ENCODE measurements around the gene CALB2. TPM values are rescaled to one million over a fixed set of nuclear protein-coding genes. Genes with fewer than 3 reads are reported as not detected.

The CALB2 gene
- total and polyA plus RNA-seq, 2 donors (not counting 1 experiment from before 2014, with no cell fraction given), result not detected

DNA sequence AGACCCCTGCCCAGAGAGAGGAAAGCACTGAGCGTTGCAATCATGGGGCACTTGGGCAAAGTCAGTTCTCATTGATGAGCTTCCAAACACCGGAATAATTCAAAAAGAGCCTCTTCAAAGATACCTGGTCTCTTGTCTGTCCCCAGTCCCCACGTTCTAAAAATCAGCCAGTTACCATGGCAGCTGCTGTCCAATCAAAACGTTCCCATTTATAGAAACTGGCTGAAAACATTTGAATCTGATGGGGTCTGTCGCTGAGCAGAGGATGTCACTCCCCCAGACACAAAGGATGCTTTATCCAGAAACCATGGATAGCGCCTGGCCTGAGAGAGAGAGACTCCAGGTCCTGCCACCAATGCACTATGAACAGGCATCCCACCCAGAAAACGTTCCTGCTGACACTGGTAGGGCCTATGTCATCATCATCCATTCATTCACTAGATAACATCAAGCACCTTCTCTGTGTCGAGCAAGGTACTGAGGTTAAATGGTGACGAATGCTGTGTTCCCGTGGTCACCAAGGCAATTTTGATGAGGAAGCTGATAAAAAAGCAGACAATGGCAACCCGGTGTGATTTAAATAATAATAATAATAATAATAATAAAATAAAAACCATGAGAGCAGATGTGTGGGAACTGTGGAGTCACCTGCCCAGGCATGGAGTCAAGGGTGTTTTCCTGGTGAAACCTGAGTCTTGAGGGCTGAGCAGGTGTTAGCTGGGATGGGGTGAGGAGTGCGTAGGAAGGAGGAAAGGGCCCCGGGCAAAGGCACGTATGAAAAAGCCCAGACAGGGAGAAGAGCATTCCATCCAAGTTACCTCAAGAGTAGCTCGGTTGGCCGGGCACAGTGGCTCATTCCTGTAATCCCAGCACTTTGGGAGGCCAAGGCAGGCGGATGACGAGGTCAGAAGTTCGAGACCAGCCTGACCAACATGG, 19.0 kb upstream of the CALB2 start:
- CTCF ChIA-PET, result interaction anchor here (1.0 to 1.4 kb wide), 2 partner anchors 18 to 28 kb away, joined by 3 to 4 read pairs; no protein-coding TSS in a partner anchor
- intact Hi-C loops (cut with micrococcal nuclease), result no loop called here
- H3K4me2 ChIP-seq (replicated peaks; ENCODE audit: low read depth, low read length, poor library complexity, severe bottlenecking), result no peak overlapping the region

More for the DNA sequence above, 19.0 kb upstream of the CALB2 start:
- Histone ChIP-seq H3K4me3 (ENCODE audit: control extremely low read depth in 1 of 5, extremely low read depth in 1 of 5, insufficient read depth in 1 of 5, low read depth in 2 of 5, low read length in 4 of 5) (no peak overlapping the region), H3K9me3 (ENCODE audit: control extremely low read depth in 1 of 3, control insufficient read depth in 2 of 3, insufficient read depth in 1 of 3, low read length in 2 of 3) (no peaks in the 10 kb centered on the region), H2AFZ (ENCODE audit: insufficient read depth, low read depth, low read length, poor library complexity, severe bottlenecking) (no peak overlapping the region), H3K4me1 (ENCODE audit: control insufficient read depth in 2 of 2, insufficient read depth in 2 of 2, low read length in 2 of 2) (no peaks in the 10 kb centered on the region), H3K79me2 (ENCODE audit: control insufficient read depth, insufficient read depth, low read length) (no peaks in the 10 kb centered on the region), H3K27me3 (replicated peaks in 1 of 4; ENCODE audit: control extremely low read depth in 1 of 4, control insufficient read depth in 3 of 4, insufficient read depth in 4 of 4, low read length in 3 of 4) (peaks cover 0 to 15% (median 6%) of the 10 kb centered on the region in 4 experiments), H4K20me1 (ENCODE audit: control insufficient read depth, insufficient read depth, low read length, poor library complexity, severe bottlenecking) (no peaks in the 10 kb centered on the region), H3K36me3 (replicated peaks in 1 of 2; ENCODE audit: control extremely low read depth in 1 of 2, control insufficient read depth in 1 of 2, extremely low read depth in 1 of 2, insufficient read depth in 2 of 2, low read length in 1 of 2) (no peaks in the 10 kb centered on the region), H3K27ac (ENCODE audit: low read length in 2 of 2) (no peak overlapping the region), H3K9ac (ENCODE audit: low read length) (no peak overlapping the region)
- DNase-seq (no peak), ATAC-seq (ENCODE audit: low read depth) (no peak)
- 72% methylated on average over 12 of the region's 19 CpGs for WGBS (ENCODE audit: insufficient coverage)
- H3K27me3 Mint-ChIP-seq, result peaks cover 9% of the 10 kb centered on the region
- H3K27ac Mint-ChIP-seq, result no peak overlapping the region
- TF ChIP-seq, protein P1, sequence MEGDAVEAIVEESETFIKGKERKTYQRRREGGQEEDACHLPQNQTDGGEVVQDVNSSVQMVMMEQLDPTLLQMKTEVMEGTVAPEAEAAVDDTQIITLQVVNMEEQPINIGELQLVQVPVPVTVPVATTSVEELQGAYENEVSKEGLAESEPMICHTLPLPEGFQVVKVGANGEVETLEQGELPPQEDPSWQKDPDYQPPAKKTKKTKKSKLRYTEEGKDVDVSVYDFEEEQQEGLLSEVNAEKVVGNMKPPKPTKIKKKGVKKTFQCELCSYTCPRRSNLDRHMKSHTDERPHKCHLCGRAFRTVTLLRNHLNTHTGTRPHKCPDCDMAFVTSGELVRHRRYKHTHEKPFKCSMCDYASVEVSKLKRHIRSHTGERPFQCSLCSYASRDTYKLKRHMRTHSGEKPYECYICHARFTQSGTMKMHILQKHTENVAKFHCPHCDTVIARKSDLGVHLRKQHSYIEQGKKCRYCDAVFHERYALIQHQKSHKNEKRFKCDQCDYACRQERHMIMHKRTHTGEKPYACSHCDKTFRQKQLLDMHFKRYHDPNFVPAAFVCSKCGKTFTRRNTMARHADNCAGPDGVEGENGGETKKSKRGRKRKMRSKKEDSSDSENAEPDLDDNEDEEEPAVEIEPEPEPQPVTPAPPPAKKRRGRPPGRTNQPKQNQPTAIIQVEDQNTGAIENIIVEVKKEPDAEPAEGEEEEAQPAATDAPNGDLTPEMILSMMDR (IDR thresholded peaks at IDR 0.05), result no peak
- no peak for TF ChIP-seq EZH2 (IDR thresholded peaks at IDR 0.05; ENCODE audit: borderline replicate concordance, insufficient read depth, low read depth, low read length, poor library complexity, severe bottlenecking)
- H3K4me1 Mint-ChIP-seq, result no peaks in the 10 kb centered on the region
- no peak overlapping the region for H3K4me3 Mint-ChIP-seq
- no peaks in the 10 kb centered on the region for H3K9me3 Mint-ChIP-seq (ENCODE audit: insufficient read depth)
- POLR2A ChIA-PET, result no interaction called here
